HG02759 (cell line): Measurements from ENCODE around the gene FMNL2.

Source experiments
- ATAC-seq: cut with Tn5 transposase; IDR thresholded peaks from one replicate; pipeline ENCODE4 v1.9.1; 2021; ENCODE audit warnings: mild to moderate bottlenecking, moderate library complexity; ENCODE audit not compliant: unreplicated experiment

FMNL2 gene

GRCh38 chr2:152630466-152630865 lies 295.5 kb downstream of the FMNL2 start:
- no peak for ATAC-seq

- ATAC-seq = no peak
Observed at GRCh38 chr2:152632736-152633135, 297.8 kb downstream of the FMNL2 start.

GRCh38 chr2:152635635-152636298 lies 300.8 kb downstream of the FMNL2 start:
- peak; percentile 65 for ATAC-seq

- no peak for ATAC-seq
Observed at GRCh38 chr2:152637251-152637650, 302.3 kb downstream of the FMNL2 start.

- ATAC-seq = no peak
Observed at GRCh38 chr2:152638056-152638455, 303.1 kb downstream of the FMNL2 start.

- no peak for ATAC-seq
Observed at GRCh38 chr2:152638590-152638989, 303.6 kb downstream of the FMNL2 start.

- ATAC-seq = no peak
Observed at GRCh38 chr2:152644189-152644873, 309.4 kb downstream of the FMNL2 start.

GRCh38 chr2:152646264-152646663 lies 311.3 kb downstream of the FMNL2 start:
- ATAC-seq = no peak

- ATAC-seq = no peak
Observed at GRCh38 chr2:152646775-152647174, 311.8 kb downstream of the FMNL2 start.

- no peak for ATAC-seq
Observed at GRCh38 chr2:152647552-152647951, 312.6 kb downstream of the FMNL2 start.

GRCh38 chr2:152648336-152648735 lies 313.4 kb downstream of the FMNL2 start:
- ATAC-seq = no peak

- ATAC-seq = no peak
Observed at GRCh38 chr2:152649997-152650396, 315.0 kb downstream of the FMNL2 start.

- ATAC-seq = no peak
Observed at GRCh38 chr2:152650768-152651371, 315.9 kb downstream of the FMNL2 start.

- ATAC-seq = no peak
Observed at GRCh38 chr2:152651834-152652233, 316.9 kb downstream of the FMNL2 start.

GRCh38 chr2:152655880-152656279 lies 320.9 kb downstream of the FMNL2 start:
- no peak for ATAC-seq

- peak; percentile 78 for ATAC-seq
Observed at GRCh38 chr2:152657043-152657442, 322.1 kb downstream of the FMNL2 start.

GRCh38 chr2:152658221-152658620 lies 323.2 kb downstream of the FMNL2 start:
- ATAC-seq = no peak

GRCh38 chr2:152661076-152661475 lies 326.1 kb downstream of the FMNL2 start:
- ATAC-seq = no peak

- no peak for ATAC-seq
Observed at GRCh38 chr2:152664725-152665124, 329.8 kb downstream of the FMNL2 start.

GRCh38 chr2:152674334-152674733 lies 339.4 kb downstream of the FMNL2 start:
- no peak for ATAC-seq

- no peak for ATAC-seq
Observed at GRCh38 chr2:152676461-152676860, 341.5 kb downstream of the FMNL2 start.

- no peak for ATAC-seq
Observed at GRCh38 chr2:152678808-152679207, 343.8 kb downstream of the FMNL2 start.
